Stomach (tissue), 4 donors: Measurements from ENCODE around the gene INPP5K.

ENCODE experiments used
- EP300 ChIP-seq: sonication (generic); formaldehyde crosslinking; IDR thresholded peaks from one replicate; pipeline ENCODE4 v1.6.1; 2017; ENCODE audit warnings: antibody characterized with exemption
- POLR2A ChIP-seq, 4 donors: fragments of 450-650 bp; IDR thresholded peaks; one replicate each; pipeline ENCODE4 v1.6.1; 2016; ENCODE audit warnings: antibody characterized with exemption in 4 of 4, control low read depth in 2 of 4, mild to moderate bottlenecking in 1 of 4, moderate library complexity in 1 of 4
- POLR2AphosphoS5 ChIP-seq, 3 donors: sonication (generic); formaldehyde crosslinking; IDR thresholded peaks; one replicate each; pipeline ENCODE4 v1.6.1; 2016; ENCODE audit warnings: antibody characterized with exemption in 3 of 3
- TF ChIP-seq, protein P1 (sequence below), 7 experiments: fragments of 450-650 bp in 4 of 7; fragments of 200-600 bp in 3 of 7; sonication (generic) in 3 of 7; IDR thresholded peaks; one replicate each; pipeline ENCODE4 v1.5.1; 2016 to 2019; ENCODE audit warnings: antibody characterized with exemption in 7 of 7, control low read depth in 2 of 7, mild to moderate bottlenecking in 1 of 7

DNA sequence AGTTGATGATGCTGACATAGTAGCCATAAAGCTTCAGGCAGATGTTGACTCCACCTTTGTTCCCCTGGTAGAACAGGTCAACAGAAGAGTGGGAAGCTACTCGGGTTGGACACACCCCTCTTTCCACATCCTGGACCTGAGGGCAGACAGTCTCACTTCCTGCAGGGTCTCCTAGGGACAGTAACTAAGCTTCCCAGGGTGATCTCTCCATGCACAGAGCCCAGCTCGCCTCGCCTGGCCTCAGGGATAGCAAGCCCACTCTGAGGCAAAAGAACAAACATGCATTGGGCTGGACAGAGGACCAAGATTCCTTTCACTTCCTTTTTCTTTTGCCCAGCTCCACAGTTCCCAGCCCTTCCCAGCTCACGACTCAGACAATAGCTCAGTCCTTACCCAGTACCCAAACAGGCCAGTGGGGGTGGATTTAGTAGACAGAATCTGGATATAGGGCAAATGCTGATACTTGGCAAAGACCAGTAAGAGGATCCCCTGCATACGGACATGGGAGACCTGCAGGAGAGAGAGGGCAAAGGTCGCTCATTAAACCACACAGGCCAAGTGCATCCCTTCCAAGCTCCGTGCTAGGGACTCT, 7.0 kb downstream of the INPP5K start:
- TF ChIP-seq, protein P1, sequence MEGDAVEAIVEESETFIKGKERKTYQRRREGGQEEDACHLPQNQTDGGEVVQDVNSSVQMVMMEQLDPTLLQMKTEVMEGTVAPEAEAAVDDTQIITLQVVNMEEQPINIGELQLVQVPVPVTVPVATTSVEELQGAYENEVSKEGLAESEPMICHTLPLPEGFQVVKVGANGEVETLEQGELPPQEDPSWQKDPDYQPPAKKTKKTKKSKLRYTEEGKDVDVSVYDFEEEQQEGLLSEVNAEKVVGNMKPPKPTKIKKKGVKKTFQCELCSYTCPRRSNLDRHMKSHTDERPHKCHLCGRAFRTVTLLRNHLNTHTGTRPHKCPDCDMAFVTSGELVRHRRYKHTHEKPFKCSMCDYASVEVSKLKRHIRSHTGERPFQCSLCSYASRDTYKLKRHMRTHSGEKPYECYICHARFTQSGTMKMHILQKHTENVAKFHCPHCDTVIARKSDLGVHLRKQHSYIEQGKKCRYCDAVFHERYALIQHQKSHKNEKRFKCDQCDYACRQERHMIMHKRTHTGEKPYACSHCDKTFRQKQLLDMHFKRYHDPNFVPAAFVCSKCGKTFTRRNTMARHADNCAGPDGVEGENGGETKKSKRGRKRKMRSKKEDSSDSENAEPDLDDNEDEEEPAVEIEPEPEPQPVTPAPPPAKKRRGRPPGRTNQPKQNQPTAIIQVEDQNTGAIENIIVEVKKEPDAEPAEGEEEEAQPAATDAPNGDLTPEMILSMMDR (IDR thresholded peaks at IDR 0.05): no peak
- TF ChIP-seq POLR2A (IDR thresholded peaks at IDR 0.05) (no peak), POLR2AphosphoS5 (IDR thresholded peaks at IDR 0.05) (no peak), EP300 (no peak)
